ENCODE measurements around the gene COL16A1.

Gene COL16A1

DNA sequence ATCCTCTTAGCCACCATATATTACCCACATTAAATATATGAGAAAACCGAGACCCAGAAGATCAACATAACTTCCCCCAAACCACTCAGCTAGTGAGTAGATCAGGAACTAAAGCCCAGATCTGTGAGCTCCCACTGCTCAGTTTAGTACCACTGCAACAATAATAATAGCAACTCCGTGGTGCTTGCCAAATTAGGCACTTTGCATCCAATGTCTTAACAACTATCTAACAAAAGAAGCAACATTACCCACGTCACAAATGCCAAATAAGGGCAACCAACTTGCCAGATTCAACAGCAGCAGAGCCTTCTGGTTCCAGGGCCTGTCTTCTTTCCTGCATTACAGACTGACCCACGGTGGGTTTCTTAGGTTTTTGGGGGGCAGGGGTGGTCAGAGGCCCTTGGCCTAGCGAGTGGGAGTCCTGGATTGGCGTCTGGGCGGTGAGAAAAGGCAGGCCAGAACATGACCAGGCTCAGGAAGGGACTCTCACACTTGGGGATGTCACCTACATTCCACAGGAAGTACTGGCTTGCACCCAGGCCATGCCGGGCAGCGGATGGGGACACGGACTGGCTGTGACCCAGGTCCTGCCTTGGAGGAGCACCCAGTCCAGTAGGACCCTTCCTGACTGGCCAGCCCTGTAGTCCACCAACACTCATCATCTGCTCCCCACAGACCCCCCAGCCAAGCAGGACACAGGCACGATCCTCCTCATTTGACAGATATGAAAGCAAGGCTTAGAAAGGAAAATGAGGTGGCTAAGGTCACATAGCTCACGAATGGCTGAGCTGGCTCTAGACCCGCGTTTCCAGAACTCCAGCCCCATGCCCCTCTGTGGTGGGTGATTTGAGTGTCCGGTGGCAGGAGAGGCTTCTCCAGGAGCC is 81.7 kb downstream of the COL16A1 start:
- DNase-seq, result no peak

DNA sequence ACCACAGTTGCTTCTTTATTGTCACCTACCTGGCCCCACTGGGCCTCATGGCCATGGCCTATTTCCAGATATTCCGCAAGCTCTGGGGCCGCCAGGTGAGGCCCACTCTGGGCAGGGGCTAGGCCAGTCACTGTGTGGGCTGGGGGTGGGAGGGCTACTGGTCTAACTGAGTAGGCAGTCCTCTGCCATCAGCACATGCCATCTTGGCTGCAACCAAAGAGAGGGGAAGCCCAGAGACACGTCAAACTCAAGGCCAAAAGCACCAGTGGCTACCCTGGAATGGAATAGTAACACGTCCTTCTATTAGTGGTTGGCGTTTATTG is 82.4 kb downstream of the COL16A1 start:
- DNase-seq, result no peak

DNA sequence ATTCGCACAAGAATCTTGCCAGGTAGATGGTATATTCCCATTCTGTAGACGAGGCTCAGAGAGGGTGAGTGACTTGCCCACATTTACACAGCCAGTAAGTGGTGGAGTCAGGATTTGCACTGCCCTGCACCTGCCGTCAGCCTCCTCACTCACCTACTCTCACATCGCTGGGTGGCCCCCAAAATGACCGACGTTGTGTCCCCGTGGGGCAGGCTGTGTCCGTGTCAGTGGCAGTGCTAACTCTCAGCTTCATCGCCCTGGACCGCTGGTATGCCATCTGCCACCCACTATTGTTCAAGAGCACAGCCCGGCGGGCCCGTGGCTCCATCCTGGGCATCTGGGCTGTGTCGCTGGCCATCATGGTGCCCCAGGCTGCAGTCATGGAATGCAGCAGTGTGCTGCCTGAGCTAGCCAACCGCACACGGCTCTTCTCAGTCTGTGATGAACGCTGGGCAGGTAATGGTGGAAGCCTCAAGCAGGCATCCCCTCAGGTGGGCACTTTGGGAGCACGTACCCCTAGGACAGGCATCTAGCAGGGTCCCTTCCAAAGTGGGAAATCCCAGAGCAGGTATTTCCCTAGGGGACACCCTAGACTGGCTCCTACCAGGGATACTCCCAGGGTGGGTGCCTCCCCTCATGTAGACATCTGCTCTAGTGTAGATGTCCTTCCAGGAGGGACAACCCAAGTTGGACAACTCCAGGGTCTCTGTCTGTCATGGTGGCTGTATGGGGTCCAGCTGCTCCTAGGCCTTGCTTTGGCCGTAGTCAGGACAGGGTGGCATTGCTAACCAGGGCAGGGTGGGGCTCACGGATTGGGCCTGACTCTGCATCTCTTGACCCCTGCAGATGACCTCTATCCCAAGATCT is 83.0 kb downstream of the COL16A1 start:
- no peak for DNase-seq

DNA sequence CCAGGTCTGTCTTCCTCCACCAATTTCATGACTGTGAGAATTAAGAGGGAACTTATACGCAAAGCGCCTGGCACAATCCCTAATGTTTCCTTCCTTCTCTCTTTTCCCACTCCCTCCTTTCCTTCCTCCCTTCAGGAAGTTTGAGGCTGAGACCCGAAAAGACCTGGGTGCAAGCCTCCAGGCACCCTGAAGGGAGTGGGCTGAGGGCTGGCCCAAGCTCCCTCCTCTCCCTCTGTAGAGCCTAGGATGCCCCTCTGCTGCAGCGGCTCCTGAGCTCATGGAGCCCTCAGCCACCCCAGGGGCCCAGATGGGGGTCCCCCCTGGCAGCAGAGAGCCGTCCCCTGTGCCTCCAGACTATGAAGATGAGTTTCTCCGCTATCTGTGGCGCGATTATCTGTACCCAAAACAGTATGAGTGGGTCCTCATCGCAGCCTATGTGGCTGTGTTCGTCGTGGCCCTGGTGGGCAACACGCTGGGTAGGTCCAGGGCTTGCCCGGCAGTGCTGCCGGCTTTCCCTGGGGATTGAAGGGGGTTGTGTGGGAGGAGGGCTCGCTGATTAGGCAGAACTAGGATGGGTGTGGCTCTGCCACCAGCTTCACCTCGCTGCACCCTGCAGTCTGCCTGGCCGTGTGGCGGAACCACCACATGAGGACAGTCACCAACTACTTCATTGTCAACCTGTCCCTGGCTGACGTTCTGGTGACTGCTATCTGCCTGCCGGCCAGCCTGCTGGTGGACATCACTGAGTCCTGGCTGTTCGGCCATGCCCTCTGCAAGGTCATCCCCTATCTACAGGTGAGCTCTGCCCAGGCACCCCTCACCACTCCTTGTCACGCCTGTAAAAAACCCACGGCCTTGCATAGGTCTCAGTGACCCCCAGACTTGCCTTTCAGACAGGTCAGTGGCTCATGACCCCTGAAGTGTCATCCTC is 84.6 kb downstream of the COL16A1 start:
- no peak for DNase-seq

DNA sequence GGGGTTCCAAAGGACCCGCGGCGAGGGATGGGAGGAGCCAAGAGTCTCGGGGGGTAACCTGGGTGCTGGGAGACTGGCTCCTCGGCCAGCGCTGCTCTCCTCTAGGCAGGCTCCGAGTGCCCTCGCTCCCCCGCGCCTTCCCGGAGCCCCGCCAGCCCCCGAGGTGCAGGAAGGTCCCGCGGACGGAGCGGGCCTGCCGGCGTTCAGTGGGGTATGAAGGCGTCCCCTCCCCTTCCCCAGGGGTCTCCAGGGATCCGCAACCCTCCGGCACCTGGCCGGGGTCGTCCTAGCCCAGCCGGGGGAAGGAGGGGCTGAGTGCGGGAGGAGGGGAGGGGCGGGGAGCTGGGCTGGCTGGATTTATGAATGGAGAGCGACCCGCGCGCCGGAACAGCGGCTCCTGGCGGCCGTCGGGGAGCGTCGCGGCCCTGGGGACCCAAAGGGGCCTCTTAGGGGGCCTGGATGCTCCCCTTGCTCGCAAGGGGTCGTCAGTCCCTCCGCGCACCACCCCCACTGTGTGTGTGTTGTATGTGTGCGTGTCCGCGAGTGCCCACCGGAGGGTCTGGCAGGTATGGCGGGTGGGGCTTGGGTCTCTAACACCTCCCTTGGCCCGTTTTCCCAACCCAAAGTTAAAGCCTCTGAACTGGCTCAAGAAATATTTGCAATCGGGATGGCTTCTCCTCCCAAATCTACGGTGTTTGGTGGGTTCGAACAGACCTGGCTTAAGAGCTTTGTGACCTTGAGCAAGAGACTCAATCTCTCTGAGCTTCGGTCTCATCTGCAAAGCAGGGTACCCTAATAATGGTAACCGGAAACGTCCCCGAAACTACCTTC is 85.7 kb downstream of the COL16A1 start:
- DNase-seq, result peak; percentile 6

DNA sequence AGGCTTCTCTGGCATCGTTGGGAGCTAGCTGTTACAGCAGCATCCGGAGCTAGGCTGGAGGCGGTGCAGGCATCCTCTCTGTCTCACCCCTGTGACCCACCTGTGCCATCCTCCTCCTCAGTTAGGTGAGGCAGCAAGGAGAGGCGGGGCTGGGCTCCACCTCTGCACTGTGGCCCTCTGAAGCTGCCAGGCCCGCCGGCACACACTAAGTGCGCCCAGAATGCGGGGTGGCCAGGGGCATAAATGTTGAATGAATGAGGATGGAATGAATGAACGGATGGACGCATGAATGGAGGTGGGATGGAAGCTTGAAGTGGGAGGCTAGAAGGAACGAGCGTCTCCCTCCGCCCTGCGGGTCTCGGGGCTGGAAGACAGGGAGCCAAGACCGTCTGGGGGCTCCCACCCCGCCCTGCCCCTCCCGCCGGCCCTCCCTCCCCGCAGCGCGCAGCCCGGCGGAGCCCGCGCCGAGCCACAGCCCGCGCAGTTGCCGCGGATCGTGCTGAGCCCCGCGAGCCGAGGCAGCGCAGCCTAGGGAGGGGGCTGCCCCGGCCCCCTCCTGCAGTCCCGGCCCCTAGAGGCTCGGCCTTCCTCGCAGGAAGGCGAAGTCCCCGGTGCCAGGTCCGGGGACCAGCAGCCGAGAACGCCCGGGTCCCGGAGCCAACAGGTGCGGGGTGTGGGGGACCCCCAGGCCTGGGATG is 86.5 kb downstream of the COL16A1 start, which contains the start of gene HCRTR1:
TSS of gene HCRTR1 (plus strand) at position 472 of the 698 bp plus-strand sequence. CDS start 1,504 bp downstream, outside the sequence.
- DNase-seq, result no peak

DNA sequence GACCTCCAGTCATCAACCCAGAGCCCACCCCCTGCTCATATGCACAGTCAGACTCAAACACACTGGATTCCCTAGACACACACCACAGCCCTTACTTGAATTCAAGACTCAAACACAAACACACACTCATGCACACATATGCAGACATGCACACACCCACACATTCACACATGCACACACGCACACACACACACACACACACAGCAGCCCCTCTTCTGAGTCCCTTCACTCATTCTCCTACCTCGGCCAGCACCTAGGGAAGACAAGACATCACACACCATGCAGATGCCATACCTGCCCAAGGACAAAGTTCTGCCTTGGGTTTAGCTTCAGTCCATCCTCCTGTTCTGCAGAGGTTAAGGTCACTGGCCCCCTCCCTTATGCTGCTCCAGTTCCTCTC is 87.9 kb downstream of the COL16A1 start:
- no peak for DNase-seq

DNA sequence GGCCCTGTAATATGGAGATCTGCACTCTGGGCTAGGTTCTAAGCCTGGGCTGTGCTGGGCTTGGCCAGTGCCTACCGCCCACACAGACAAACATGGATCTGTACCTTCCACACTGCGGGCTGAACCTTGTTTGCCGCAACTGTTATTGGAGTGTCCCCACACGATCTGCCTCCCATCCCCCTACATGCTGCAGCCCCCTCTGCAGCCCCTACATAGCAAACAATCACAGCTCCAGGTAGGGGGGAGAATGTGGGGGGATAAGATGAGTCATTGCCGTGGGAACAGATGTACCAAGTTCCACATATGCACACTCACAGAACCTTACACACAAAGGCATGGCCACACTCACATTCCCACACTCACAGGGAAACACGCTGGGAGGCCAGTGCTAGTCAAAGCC is 88.4 kb downstream of the COL16A1 start:
- no peak for DNase-seq

DNA sequence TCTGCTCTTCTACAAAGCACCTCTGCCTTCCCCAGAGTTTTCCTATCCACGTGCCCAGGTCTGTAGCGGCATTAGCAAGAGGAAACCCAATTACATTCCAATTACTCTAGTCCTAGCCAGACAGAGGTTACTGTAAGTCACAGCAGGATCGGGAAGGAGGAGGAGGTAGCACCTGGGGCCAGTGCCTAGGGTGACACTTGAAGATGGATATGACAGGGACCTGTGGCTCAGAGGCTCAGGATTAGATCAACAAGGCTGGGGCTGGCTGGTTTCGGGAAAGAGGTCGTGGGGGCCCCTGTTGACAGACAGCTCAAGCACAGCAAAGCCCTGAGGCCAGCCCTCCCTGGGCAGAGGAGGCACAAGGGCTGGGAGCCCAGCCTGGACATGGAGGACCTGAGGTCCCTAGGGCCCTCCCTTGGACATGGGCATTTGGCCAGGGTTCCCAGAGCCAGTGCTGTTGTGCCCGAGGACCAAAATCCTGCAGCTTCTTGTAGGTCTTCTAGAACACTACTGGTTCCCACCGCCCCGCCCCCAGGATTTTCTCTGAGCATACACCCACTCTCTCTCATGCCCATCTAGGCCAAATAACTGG is 89.3 kb downstream of the COL16A1 start:
- no peak for DNase-seq

DNA sequence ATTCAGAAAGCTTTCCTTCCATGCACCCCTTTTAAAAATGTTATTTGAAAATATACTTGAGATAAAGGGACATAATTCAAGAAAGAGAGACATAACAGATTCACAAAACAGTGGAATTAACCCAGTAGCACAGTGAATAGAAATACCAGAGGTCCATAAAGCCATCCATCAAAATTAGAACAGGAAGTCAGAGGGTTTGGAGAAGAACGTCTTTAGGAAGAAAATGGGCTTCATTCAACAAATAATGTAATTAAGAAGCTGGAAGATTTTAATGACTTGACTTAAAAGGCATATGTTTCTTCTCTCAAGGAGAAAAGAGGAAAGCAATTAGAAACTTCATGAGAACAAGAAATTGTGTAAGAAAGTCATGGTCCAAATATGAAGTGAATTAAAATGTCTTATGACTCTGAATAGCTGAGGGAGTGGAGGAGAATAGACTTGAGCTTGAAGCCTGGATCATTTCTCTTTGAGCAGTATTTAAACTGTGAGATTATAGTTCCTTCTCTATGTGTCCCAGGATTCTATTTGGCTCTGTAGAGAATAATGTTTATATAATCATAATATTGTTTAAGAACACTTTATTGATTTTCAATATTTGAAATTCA is 94.2 kb downstream of the COL16A1 start:
- no peak for DNase-seq

DNA sequence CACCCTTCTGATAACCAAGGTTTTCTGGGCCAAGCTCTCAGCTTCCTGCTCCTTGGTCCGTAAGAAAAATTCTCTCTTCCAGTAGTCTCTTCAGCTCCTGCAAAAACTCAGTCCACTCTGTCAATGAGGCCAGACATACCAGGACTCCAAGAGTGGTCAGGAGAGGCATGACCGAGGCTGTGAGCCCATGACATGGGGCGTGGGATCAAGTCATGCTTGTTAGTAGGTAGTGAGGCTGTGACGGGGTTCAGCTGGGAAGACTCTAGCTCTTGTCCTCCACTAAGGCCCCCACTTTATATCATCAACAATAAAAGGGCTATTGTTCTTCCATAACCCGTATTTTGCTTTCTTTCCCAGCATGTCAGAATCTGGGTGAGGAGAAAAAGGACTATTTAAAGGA is 96.5 kb downstream of the COL16A1 start:
- DNase-seq, result no peak

DNA sequence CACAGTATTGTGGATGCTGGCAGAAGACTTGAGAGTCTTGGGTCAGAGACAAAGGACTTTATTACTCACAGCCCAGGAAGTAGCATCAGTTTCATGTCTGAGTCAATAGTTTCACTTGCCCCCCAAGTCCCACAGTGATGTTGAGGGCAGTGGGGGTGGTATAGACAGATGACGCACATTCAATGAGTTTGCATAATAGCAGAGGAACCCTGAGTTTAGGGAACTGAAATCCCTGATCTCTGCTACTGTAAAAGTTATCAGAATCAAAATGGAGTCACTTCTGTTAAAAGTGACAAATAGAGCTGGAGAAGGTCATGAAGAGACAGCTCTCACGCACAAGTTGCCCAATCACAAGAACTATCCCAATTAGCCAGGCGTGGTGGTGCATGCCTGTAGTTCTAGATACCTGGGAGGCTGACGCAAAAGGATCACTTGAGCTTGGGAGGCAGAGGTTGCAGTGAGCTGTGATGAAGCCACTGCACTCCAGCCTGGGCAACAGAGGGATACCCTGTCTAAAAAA is 97.8 kb downstream of the COL16A1 start:
- peak; percentile 100 for DNase-seq

All from MV-4-11 (cell line).